ENCODE data around the gene PEAR1.
"Not testable (repeated sequence)": the region's sequence is repeated elsewhere in the genome, so short reads cannot be mapped to it uniquely, and the experiment has no call there.

Gene PEAR1

DNA sequence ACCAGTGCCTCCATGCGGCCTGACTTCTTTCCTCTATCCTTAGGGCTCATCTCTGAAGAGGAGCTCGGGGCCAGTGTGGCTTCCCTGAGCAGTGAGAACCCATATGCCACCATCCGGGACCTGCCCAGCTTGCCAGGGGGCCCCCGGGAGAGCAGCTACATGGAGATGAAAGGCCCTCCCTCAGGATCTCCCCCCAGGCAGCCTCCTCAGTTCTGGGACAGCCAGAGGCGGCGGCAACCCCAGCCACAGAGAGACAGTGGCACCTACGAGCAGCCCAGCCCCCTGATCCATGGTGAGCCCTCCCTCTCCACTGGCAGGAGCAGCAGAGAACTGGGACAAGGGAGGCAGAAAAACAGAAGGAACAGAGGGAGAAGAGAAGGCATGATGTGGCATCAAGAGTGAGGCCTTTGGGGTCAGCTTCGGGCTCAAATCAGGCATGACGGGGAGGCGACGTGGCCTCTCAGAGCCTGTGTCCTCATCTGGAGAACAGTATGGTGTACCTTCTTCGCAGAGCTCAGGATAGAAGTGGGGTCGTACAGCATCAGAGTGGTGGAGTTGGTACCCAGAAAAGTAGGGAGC lies 20.4 kb downstream of the PEAR1 start:
- no peak for DNase-seq

- DNase-seq: no peak
Measured at GRCh38 chr1:156914440-156914856, 20.9 kb downstream of the PEAR1 start.

GRCh38 chr1:156920233-156921052 lies 26.9 kb downstream of the PEAR1 start, which contains the start of gene LRRC71:
LRRC71 (plus strand) TSS chr1:156920632; CDS start chr1:156920804, 172 bp downstream.
- DNase-seq: peak in 26 of 58 donors; percentile 3 to 61 (median 32)

DNA sequence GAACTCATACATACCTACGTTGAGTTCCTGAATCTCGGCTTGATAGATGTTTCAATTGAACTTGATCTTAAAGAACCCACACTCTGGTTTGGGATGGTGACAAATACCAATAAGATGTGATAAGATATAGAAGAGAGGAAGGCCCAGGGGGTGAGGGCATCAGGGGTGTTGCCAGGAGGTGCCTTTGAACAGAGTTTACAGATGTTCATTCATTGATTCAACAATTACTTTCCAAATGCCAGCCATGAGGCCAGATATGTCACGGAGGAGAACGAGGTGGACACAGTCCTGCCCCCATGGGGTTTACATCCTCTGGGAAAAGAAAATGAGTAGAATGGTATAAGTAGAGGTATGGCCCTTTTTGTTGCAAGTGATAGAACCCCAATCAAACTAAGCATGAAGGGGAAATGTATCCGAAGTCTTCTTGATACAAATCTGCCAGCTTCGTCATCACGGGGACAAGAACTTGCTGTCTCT lies 27.6 kb downstream of the PEAR1 start:
- DNase-seq: no peak

GRCh38 chr1:156922986-156923669 lies 29.6 kb downstream of the PEAR1 start:
- no peak for DNase-seq

GRCh38 chr1:156923670-156924477 lies 30.4 kb downstream of the PEAR1 start:
- no peak for DNase-seq

GRCh38 chr1:156924478-156925153 lies 31.1 kb downstream of the PEAR1 start:
- DNase-seq: no peak

DNA sequence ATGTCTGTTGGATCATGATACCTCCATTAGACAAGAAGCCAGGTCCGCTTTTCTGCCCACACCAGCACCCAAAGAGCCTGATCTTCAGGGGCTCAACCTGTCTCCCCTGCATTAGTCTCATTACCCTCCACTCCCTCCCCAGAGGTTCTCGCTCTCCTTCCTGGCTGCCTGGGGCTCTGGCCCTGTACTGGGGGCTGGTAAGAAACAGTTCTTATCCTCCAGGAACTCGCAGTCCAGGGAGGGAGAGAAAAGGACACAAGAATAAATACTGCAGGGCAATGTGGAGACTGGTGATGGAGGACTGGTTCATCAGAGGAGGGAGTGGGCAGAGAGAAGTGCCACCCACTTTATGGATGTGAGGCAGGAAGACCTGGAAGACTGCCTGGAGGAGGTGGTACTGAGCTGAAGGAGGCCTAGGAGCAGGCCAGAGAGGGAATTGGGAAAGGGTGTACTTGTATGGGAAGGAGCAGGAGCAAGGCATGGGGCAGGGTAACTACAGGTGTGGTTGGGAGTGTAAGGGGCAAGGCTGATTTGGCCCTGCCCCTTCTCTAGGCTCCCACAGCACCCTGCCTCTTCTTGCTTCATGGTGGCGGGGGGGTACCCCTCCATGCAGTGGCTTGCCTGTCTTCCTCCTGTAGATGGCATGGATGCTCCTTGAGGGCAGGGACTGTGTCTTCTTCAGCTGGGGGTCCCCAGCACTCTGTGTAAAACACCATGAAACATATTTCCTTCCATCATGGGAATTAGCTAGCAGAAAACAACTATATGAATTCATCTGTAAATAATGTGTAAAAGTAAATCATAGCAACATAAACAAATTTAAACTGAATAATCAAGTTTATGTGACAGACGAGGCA lies 31.9 kb downstream of the PEAR1 start:
- DNase-seq: no peak

DNA sequence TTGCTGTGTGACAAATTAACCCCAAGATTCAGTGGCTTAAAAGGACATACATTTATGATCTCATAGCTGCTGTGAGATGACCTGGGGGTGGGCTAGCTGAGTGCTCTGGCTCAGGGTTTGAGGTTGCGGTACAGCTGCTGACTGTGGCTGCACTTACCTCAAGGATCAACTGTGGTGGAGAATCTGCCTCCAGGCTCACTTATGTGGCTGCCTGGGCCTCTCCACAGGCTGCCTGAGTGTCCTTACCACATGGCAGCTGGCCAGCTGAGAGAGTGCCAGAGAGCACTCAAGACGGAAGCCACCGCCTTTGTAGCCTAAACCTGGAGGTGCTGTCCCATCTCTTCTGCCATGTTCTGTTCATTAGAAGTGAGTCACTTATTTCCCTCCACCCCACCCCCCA lies 32.7 kb downstream of the PEAR1 start:
- DNase-seq: no peak

DNA sequence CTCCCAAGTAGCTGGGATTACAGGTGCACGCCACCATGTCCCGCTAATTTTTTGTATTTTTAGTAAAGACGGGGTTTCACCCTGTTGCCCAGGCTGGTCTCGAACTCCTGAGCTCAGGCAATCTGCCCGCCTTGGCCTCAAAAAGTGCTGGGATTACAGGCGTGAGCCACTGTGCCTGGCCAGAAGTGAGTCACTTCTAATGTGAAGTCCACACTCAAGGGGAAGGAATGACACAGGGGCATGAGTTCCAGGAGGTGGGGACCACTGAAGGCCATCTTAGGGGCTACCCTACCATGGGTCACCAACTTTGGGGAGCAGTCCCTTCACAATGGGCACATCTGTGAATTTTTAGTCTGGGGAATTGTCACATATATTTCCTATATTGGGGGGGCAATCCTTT lies 33.2 kb downstream of the PEAR1 start:
- DNase-seq: not testable (repeated sequence)

GRCh38 chr1:156927215-156928042 lies 33.9 kb downstream of the PEAR1 start:
- peak in 13 of 58 donors; percentile 1 to 40 (median 19) for DNase-seq

GRCh38 chr1:156928043-156928602 lies 34.6 kb downstream of the PEAR1 start:
- DNase-seq: no peak

DNA sequence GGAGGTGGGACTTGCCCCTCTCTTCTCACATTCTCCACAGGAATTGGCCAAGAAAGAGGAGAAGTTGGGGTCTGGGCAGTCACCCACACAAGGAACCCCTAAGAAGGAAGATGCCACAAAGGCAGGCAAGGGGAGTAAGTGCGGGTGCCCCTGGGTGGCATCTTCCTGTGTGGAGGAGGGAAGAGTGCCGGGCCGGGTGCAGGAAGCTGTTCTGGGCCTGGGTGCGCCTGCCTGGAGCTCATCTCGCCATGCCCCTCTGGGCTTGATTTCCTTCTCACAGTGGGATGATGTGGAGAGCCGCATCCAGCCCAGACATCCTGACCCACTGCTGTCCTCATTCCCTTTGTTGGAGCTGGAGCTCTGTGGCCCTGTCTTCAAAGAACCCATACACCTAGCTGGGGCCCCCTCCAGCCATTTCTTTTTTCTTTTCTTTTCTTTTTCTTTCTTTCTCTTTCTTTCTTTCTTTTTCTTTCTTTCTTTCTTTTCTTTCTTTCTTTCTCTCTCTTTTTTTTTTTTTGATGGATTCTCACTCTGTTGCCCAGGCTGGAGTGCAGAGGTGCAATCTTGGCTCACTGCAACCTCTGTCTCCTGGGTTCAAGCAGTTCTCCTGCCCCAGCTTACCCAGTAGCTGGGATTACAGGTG lies 36.2 kb downstream of the PEAR1 start:
- DNase-seq: no peak

DNA sequence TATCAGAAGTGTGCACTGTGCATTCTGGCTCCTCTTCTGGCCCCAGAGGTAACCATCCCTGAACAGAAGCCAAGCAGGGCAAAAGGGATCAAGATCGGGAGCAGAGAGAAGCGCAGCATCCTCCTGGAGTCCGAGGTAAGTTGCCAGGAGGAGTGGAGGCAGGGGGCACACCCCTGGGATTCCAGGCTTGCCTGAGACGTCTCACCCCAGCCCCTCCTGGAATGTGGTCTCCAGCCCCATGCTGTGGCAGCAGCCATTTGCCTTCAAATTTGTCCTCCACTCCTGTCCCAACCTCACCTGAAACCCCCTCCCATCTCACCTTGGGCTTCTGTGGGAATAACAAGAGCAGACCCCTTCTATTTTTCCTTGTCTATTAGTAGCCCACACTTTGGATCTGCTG lies 37.0 kb downstream of the PEAR1 start:
- no peak for DNase-seq

GRCh38 chr1:156931211-156931952 lies 37.9 kb downstream of the PEAR1 start:
- DNase-seq: peak in 1 of 58 donors; percentile 1

DNA sequence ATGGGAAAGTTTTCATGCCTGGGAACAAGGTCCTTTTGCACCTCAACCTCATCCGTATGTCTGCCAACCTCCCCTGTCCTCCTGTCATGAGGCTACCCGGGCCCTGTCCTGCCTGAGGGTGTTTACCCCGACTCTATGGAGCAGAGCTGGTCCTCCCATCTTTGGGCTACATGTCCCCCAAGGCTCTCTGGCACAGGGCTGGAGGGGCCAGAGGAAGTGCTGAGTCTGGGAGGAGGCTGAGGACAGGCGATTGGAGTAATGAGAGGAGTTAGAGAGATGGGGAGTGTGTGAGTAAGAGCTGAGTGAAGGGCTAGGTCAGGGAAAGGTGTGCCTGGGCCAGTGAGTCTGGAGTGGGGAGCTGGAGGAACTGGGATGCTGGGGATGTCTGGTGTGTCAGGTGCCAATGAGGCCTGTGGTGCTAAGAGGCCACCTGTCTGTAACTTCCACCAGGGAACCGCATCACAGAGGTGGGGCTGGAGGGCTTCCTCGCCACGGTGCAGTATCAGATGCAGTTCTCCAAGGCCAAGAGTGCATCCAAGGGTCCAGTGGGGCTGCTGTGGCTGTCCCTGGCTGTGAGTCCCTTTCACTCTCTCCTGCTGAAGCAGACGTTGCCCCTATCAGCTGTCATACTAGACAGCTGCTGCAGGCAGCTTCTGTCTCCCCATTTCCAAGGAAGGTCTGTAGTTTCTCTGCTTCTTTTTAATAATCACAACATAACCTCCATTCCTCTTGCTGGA lies 38.6 kb downstream of the PEAR1 start:
- DNase-seq: no peak
